Cardiac fibroblast (primary cell): ENCODE data around the gene CABCOCO1.
A peak's percentile ranks its signal among the peaks of the same experiment; 100 is the strongest.
"Not testable (repeated sequence)": the region's sequence is repeated elsewhere in the genome, so short reads cannot be mapped to it uniquely, and the experiment has no call there.

Experiments used
- DNase-seq, 2 donors: peaks; one replicate each; pipeline versions ENCODE4 v3.0.0 to v3.0.0-alpha.2; 2010; ENCODE audit warnings: low read depth in 2 of 2
- H3K4me3 ChIP-seq, 2 donors: replicated peaks in 1 of 2; 1 replicate in 1 of 2; 2 replicates in 1 of 2; pipeline ENCODE4 v1.5.1; 2011; ENCODE audit warnings: low read depth in 2 of 2, low read length in 2 of 2, mild to moderate bottlenecking in 2 of 2, moderate library complexity in 1 of 2
- TF ChIP-seq, protein P1 (sequence below): IDR thresholded peaks from one replicate; pipeline ENCODE4 v1.5.1; 2011; ENCODE audit warnings: low read depth, mild to moderate bottlenecking, low read length, inconsistent platforms

Gene CABCOCO1

GRCh38 chr10:61730671-61731070 is 67.9 kb downstream of the CABCOCO1 start:
- DNase-seq = no peak
- TF ChIP-seq, protein P1, sequence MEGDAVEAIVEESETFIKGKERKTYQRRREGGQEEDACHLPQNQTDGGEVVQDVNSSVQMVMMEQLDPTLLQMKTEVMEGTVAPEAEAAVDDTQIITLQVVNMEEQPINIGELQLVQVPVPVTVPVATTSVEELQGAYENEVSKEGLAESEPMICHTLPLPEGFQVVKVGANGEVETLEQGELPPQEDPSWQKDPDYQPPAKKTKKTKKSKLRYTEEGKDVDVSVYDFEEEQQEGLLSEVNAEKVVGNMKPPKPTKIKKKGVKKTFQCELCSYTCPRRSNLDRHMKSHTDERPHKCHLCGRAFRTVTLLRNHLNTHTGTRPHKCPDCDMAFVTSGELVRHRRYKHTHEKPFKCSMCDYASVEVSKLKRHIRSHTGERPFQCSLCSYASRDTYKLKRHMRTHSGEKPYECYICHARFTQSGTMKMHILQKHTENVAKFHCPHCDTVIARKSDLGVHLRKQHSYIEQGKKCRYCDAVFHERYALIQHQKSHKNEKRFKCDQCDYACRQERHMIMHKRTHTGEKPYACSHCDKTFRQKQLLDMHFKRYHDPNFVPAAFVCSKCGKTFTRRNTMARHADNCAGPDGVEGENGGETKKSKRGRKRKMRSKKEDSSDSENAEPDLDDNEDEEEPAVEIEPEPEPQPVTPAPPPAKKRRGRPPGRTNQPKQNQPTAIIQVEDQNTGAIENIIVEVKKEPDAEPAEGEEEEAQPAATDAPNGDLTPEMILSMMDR = no peak
- no peak overlapping the region for H3K4me3 ChIP-seq

GRCh38 chr10:61731638-61732037 is 68.9 kb downstream of the CABCOCO1 start:
- TF ChIP-seq, protein P1 = no peak
- DNase-seq = no peak
- no peak overlapping the region for H3K4me3 ChIP-seq

DNA sequence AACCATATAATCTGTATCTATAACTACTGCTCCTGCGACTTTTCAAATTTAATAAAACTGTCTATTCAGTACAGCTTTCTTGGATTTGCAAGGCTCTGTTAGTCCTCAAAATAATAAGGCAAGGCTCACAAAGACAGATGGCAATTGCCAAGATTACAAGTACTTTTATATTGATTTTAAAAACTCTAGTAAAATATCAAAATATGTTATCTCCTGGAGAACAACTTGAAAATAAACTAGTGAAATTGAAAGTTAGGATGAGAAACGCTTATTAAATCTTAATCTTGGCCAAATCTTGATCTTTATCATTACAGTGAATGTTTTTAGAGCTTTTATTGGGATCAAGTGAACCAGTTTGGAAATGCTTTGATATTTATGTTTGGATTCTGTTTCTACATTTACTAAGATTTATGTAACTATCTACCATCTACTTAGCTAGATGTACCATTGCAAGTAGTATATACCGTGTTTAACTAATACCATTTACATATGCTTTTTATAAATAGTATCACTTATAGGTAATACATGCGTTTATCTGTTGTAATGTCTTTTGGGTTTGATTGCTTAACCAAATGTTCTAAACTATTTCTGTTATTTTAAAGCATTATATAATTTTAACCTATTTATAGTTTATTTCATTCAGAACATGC is 70.0 kb downstream of the CABCOCO1 start:
- TF ChIP-seq, protein P1 = no peak
- no peak overlapping the region for H3K4me3 ChIP-seq
- no peak for DNase-seq

DNA sequence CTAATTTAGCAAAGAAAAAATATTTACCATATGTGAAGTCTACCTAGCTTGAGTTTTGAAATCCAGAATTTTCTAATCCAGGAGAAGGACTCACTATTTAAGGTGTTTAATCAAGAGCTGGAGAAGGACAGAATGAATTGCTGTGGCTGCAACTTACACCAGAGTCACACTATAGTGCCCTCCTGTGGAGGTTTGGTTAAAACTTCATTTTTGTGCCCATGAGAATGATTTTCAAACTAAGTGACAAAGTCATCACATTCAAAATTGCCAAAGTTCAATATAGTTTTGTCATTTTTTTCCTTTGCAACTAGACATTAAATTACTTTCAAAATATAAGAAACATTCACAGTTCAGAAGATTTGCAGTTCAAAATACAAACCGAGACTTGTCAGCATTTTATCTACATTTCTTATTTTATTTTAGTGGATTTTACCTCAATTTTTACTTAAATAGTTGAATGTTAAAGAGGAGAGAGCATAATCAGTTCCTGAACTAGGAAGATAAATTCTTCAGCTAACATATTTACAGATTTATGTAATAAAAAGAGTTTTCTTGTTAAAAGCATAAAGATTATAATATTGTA is 70.7 kb downstream of the CABCOCO1 start:
- peak; percentile 75 to 78 for DNase-seq
- TF ChIP-seq, protein P1 = peak; percentile 64
- H3K4me3 ChIP-seq = no peak overlapping the region

- H3K4me3 ChIP-seq = no peak overlapping the region
- TF ChIP-seq, protein P1 = no peak
- DNase-seq = no peak
Observed at GRCh38 chr10:61735882-61736281, 73.2 kb downstream of the CABCOCO1 start.

DNA sequence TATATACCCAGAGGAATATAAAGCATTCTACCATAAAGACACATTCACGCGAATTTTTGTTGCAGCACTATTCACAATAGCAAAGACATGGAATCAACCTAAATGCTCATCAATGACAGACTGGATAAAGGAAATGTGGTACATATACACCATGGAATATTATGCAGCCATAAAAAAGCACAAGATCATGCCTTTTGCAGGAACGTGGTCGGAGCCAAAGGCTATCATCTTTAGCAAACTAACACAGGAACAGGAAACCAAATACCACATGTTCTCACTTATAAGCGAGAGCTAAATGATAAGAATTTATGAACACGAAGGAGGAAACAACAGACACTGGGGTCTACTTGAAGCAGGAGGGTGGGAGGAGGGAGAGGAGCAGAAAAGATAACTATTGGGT is 74.7 kb downstream of the CABCOCO1 start:
- DNase-seq, H3K4me3 ChIP-seq: not testable (repeated sequence)

- no peak overlapping the region for H3K4me3 ChIP-seq
- DNase-seq = no peak
- TF ChIP-seq, protein P1 = no peak
Observed at GRCh38 chr10:61742812-61743211, 80.1 kb downstream of the CABCOCO1 start.
